HL-60 (cell line): ENCODE measurements around the gene PXDC1.

Experiments used
- POLR2AphosphoS5 ChIP-seq: IDR thresholded peaks from 2 replicates; pipeline ENCODE4 v1.6.1; 2012; ENCODE audit warnings: low read depth
- REST ChIP-seq: IDR thresholded peaks from 2 replicates; pipeline ENCODE4 v1.6.1; 2012; ENCODE audit warnings: low read depth; ENCODE audit not compliant: insufficient replicate concordance

- TF ChIP-seq POLR2AphosphoS5 (no peak), REST (no peak)
These were observed 8.8 kb downstream of the PXDC1 start for GRCh38 chr6:3742426-3743344.
